K562 (cell line): Measurements from ENCODE around the gene RAB5A. TPM values are rescaled to one million over a fixed set of nuclear protein-coding genes. Genes with fewer than 3 reads are reported as not detected.

Experiments
- ARNT ChIP-seq, 2 experiments: fragments of 450-650 bp; IDR thresholded peaks; 2 replicates each; pipeline ENCODE4 v1.6.1; 2016; ENCODE audit warnings: mild to moderate bottlenecking in 1 of 2
- BRF1 ChIP-seq: IDR thresholded peaks from 3 replicates; pipeline ENCODE4 v1.6.1; 2011; ENCODE audit warnings: borderline replicate concordance, mild to moderate bottlenecking; ENCODE audit not compliant: insufficient read length; ENCODE audit errors: extremely low read depth
- ERF ChIP-seq: fragments of 450-650 bp; formaldehyde crosslinking; IDR thresholded peaks from 2 replicates; pipeline ENCODE4 v1.4.0; 2020; ENCODE audit warnings: mild to moderate bottlenecking, mixed read lengths
- FOXJ2 ChIP-seq: fragments of 200-800 bp; sonication (Bioruptor generic); IDR thresholded peaks from 2 replicates; pipeline ENCODE4 v1.6.1; 2016; ENCODE audit warnings: missing genetic modification characterization, missing compliant biosample characterization
- GABPA ChIP-seq: fragments of 200-800 bp; sonication (Bioruptor generic); conservative IDR thresholded peaks from 2 replicates; pipeline ENCODE4 v1.6.1; 2016; ENCODE audit warnings: low read depth, missing genetic modification characterization, missing compliant biosample characterization
- HLTF ChIP-seq: fragments of 450-650 bp; IDR thresholded peaks from 2 replicates; pipeline ENCODE4 v1.6.1; 2016
- POLR2AphosphoS5 ChIP-seq: IDR thresholded peaks from 2 replicates; pipeline ENCODE4 v1.6.1; 2011; ENCODE audit warnings: mild to moderate bottlenecking, low read depth, low read length, moderate library complexity; ENCODE audit not compliant: control insufficient read depth, insufficient read depth
- SAP30 ChIP-seq: fragments of 200-600 bp; sonication (generic); IDR thresholded peaks from 2 replicates; pipeline ENCODE4 v1.6.1; 2012; ENCODE audit warnings: borderline replicate concordance, low read depth, mild to moderate bottlenecking, moderate library complexity, low read length, control low read depth, inconsistent platforms; ENCODE audit not compliant: insufficient read depth, poor library complexity, severe bottlenecking
- SMARCA5 ChIP-seq: fragments of 450-650 bp; IDR thresholded peaks from 2 replicates; pipeline ENCODE4 v1.6.1; 2016
- SOX6 ChIP-seq: fragments of 450-650 bp; IDR thresholded peaks from 2 replicates; pipeline ENCODE4 v1.6.1; 2014; ENCODE audit warnings: mild to moderate bottlenecking
- XRCC4 ChIP-seq: IDR thresholded peaks from one replicate; pipeline ENCODE4 v1.6.1; 2011; ENCODE audit not compliant: insufficient read depth, insufficient read length; ENCODE audit errors: extremely low read depth
- ZNF644 ChIP-seq: fragments of 200-800 bp; sonication (Bioruptor generic); IDR thresholded peaks from 2 replicates; pipeline ENCODE4 v1.6.1; 2016; ENCODE audit warnings: low read depth, missing genetic modification characterization, missing compliant biosample characterization
- polyA plus RNA-seq, 8 experiments: library from polyadenylated mRNA; depleted of rRNA in 4 of 8; stranded (reverse) in 5 of 8; unstranded in 3 of 8; fragments of >200 nt; fragmentation: Nextera tagmentation in 2 of 8; fragmentation: Illumina TruSeq in 1 of 8; extraction: Ambion mirVana in 2 of 8; extraction: Trizol in 1 of 8; gene quantifications; 2 replicates each; pipeline versions ENCODE4 v1.2.1 to v1.2.3, GENCODE V29; 2011 to 2014; ENCODE audit warnings: inconsistent platforms in 1 of 8, missing spikeins in 1 of 8
- total RNA-seq, 7 experiments: library from RNA; depleted of rRNA in 6 of 7; stranded (reverse); fragments of >200 nt in 6 of 7; fragmentation: Illumina TruSeq in 2 of 7; extraction: Trizol in 2 of 7; gene quantifications; 2 replicates each; pipeline versions ENCODE4 v1.2.1 to v1.2.3, GENCODE V29; 2011 to 2021; ENCODE audit warnings: low replicate concordance in 1 of 7
- TF ChIP-seq, protein P1 (sequence below): fragments of 250-450 bp; sonication (Bioruptor Pico); IDR thresholded peaks from 2 replicates; pipeline ENCODE4 v1.6.1; 2021; ENCODE audit warnings: mild to moderate bottlenecking

The RAB5A gene
- total and polyA plus RNA-seq, 9 of the 15 experiments (the other 6 are each of a cell fraction or from before 2014, with no cell fraction given), result 28.3 to 64.2 (median 49.0) TPM

DNA sequence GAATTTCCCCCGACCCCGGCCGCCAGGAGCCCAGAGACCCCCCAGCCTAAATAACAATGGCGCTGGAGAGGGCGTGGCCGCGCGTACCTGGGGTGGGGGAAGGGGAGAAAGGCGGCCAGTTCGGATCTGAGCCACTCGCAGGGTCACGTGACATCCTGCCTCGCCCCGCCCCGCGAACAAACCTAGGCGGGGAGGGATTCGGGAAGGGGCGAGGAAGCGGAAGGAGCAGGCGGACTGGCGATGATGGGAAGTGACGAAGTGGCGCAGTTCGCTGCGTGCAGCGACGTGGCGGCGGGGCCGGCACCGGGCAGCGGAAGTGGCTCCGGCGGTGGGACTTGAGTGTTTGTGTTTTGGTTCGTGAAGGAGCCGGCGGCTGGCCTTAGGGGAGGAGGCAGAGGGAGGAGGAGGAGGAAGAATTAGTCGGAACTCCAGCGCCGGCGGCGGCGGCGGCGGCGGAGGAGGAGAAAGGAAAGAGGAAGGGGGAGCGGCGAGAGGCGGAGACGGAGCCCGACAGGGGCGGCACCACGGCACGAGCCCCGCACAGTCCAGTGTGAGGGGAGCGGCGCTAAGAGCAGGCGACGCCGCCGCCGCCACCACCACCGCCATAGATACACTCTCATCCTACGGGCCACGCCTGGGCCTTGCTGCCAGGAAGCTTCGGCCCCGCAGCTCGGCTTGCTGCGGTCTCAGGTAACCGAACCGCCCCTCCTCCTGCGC is at the start of gene RAB5A (continued):
- TF ChIP-seq ERF, result peak; percentile 34; the same call in 1 of the 2 replicates
- peak; percentile 93 for TF ChIP-seq SOX6
- peak; percentile 81; the same call in 1 of the 2 replicates for TF ChIP-seq FOXJ2 (tag)
- TF ChIP-seq SAP30, result no peak
- TF ChIP-seq POLR2AphosphoS5, result peak; percentile 94
- TF ChIP-seq BRF1, result no peak
- TF ChIP-seq, protein P1, sequence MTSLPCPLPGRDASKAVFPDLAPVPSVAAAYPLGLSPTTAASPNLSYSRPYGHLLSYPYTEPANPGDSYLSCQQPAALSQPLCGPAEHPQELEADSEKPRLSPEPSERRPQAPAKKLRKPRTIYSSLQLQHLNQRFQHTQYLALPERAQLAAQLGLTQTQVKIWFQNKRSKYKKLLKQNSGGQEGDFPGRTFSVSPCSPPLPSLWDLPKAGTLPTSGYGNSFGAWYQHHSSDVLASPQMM, result no peak
- TF ChIP-seq ARNT (IDR thresholded peaks at IDR 0.05), result peak in 1 of 2 experiments; percentile 79; a peak in 1 of 4 replicates
- peak; percentile 97 for TF ChIP-seq GABPA (tag)
- TF ChIP-seq ZNF644 (tag), result peak; percentile 76; the same call in 1 of the 2 replicates
- TF ChIP-seq HLTF, result peak; percentile 92
- TF ChIP-seq SMARCA5, result no peak; the same call in 1 of the 2 replicates
- TF ChIP-seq XRCC4, result no peak
- TF ChIP-seq, all 486 proteins: peak for 203
